ENCODE measurements around the gene OSM. TPM values are rescaled to one million over a fixed set of nuclear protein-coding genes. Genes with fewer than 3 reads are reported as not detected.

Gene OSM
- total RNA-seq, 1 experiment from 2014 or later = not detected

DNA sequence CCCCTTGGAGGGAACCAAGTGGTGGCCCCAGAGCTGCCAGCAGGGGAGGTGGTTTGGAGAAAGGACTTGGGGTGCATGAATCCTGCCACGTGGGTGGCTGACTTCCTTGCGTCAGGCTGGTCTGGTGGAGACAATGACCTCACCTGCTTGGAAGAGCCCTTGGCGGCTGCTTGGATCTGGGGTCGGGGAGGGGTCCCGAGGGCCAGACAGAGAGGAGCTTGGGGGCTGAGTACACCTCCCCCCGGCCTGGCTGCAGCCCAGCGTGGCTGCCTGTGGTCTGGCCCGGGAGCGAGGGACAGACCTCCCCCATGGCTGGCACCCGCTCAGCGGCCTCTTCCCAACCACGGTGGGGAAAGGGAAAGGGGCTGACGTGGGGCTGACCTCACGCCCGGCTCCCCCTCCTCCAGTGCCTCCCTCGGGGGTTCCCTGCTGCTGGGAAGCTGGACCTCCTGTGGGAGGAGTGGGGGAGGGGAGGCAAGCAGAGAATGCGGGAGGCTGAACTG lies 33.9 kb downstream of the OSM start:
- H3K9me2 ChIP-seq (replicated peaks; ENCODE audit: low read length) = no peaks in the 10 kb centered on the region
- H3K27me3 ChIP-seq (ENCODE audit: low read length) = no peaks in the 10 kb centered on the region
- no peaks in the 10 kb centered on the region for H3K79me2 ChIP-seq (ENCODE audit: low read length)
- ATAC-seq (no peak), DNase-seq (no peak)
- intact Hi-C loops (cut with micrococcal nuclease) = no loop called here
- H3F3A ChIP-seq (ENCODE audit: low read length, unreplicated experiment) = no peaks in the 10 kb centered on the region
- H4K20me1 ChIP-seq (ENCODE audit: low read length) = no peaks in the 10 kb centered on the region
- POLR2A ChIA-PET (ENCODE audit: unreplicated experiment) = no interaction called here
- H3K9me3 ChIP-seq (ENCODE audit: low read length) = no peaks in the 10 kb centered on the region
- no peak overlapping the region for H2AFZ ChIP-seq (ENCODE audit: low read length)
- TF ChIP-seq, protein P1, sequence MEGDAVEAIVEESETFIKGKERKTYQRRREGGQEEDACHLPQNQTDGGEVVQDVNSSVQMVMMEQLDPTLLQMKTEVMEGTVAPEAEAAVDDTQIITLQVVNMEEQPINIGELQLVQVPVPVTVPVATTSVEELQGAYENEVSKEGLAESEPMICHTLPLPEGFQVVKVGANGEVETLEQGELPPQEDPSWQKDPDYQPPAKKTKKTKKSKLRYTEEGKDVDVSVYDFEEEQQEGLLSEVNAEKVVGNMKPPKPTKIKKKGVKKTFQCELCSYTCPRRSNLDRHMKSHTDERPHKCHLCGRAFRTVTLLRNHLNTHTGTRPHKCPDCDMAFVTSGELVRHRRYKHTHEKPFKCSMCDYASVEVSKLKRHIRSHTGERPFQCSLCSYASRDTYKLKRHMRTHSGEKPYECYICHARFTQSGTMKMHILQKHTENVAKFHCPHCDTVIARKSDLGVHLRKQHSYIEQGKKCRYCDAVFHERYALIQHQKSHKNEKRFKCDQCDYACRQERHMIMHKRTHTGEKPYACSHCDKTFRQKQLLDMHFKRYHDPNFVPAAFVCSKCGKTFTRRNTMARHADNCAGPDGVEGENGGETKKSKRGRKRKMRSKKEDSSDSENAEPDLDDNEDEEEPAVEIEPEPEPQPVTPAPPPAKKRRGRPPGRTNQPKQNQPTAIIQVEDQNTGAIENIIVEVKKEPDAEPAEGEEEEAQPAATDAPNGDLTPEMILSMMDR (conservative IDR thresholded peaks at IDR 0.05; ENCODE audit: low read depth, low read length) = no peak
- no peak for TF ChIP-seq EZH2phosphoT487 (IDR thresholded peaks at IDR 0.05; ENCODE audit: borderline replicate concordance, low read length)
- no peak for TF ChIP-seq EZH2 (IDR thresholded peaks at IDR 0.05; ENCODE audit: low read length, unreplicated experiment)
- H3K9ac ChIP-seq (ENCODE audit: low read length) = no peak overlapping the region
- H3K27ac ChIP-seq (ENCODE audit: low read length) = no peak overlapping the region
- H3K4me2 ChIP-seq (ENCODE audit: low read length) = no peak overlapping the region
- CTCF ChIA-PET = no interaction called here
- H3K4me3 ChIP-seq (ENCODE audit: low read length) = no peak overlapping the region
- H3K36me3 ChIP-seq (ENCODE audit: low read depth, low read length) = no peaks in the 10 kb centered on the region
- H3K4me1 ChIP-seq (ENCODE audit: insufficient read depth, low read length) = peaks cover 41% of the 10 kb centered on the region
- no TSS peak for BruUV-seq (replicated peaks)

DNA sequence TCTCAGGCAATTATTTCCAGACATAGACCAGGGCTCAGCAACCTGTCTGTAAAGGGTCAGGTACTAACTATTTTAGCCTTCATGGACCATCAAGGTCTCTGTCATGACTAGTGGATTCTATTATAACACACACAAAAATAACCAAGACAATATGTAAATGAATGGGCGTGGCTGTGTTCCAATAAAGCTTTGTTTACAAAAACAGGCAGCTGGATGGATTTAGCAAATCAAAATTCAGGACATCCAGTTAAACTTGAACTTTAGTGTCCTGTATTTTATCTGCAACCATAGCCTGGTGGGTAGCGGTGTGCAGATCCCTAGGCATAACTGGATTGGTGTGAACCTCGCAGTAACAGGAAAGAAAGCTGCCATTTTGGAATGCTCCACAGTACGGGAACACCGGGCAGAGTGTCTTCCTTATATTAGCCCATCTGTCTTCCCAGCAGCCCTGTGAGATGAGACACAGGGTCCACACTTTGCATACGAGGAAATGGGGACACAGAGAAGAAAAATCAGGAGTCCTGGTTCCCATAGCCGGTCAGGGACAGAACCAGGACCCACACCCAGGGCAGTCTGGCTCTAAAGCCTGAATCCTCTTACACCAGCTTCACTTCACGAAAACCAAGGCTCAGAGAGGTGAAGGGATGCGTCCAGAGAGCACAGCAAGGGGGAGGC lies 35.7 kb downstream of the OSM start:
- ChIA-PET CTCF (no interaction called here), POLR2A (ENCODE audit: unreplicated experiment) (no interaction called here)
- Histone ChIP-seq H3K36me3 (ENCODE audit: low read depth, low read length) (no peaks in the 10 kb centered on the region), H3F3A (ENCODE audit: low read length, unreplicated experiment) (no peaks in the 10 kb centered on the region), H2AFZ (ENCODE audit: low read length) (no peak overlapping the region), H3K4me1 (ENCODE audit: insufficient read depth, low read length) (peaks cover 50% of the 10 kb centered on the region), H3K4me3 (ENCODE audit: low read length) (no peak overlapping the region), H3K9me3 (ENCODE audit: low read length) (no peaks in the 10 kb centered on the region), H3K4me2 (ENCODE audit: low read length) (no peak overlapping the region), H3K9ac (ENCODE audit: low read length) (no peak overlapping the region), H3K79me2 (ENCODE audit: low read length) (no peaks in the 10 kb centered on the region), H3K27me3 (ENCODE audit: low read length) (no peaks in the 10 kb centered on the region), H3K27ac (ENCODE audit: low read length) (no peak overlapping the region), H3K9me2 (replicated peaks; ENCODE audit: low read length) (no peaks in the 10 kb centered on the region), H4K20me1 (ENCODE audit: low read length) (no peaks in the 10 kb centered on the region)
- no TSS peak for BruUV-seq (replicated peaks)
- intact Hi-C loops (cut with micrococcal nuclease) = no loop called here
- DNase-seq (no peak), ATAC-seq (no peak)
- TF ChIP-seq EZH2 (IDR thresholded peaks at IDR 0.05; ENCODE audit: low read length, unreplicated experiment) (no peak), EZH2phosphoT487 (IDR thresholded peaks at IDR 0.05; ENCODE audit: borderline replicate concordance, low read length) (no peak)
- TF ChIP-seq, protein P1 (conservative IDR thresholded peaks at IDR 0.05; ENCODE audit: low read depth, low read length) = no peak

DNA sequence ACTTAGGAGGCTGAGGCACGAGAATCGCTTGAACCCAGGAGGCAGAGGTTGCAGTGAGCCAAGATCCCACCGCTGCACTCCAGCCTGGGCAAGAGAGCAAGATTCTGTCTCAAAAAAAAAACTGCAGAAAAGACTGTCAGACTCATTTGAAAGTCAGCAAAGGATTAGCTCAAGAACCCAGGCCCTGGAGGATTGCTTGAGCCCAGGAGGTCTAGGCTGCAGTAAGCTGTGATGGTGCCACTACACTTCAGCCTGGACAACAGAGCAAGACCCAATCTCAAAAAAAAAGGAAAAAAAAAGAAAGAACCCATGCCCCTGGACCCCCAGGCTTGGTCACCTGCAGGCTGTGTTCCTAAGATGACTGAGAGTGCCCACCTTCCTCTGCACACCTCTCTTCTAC lies 36.3 kb downstream of the OSM start:
- intact Hi-C loops (cut with micrococcal nuclease) = no loop called here
- no peak for DNase-seq
- Histone ChIP-seq H3K27ac (ENCODE audit: low read length) (no peak overlapping the region), H3F3A (ENCODE audit: low read length, unreplicated experiment) (no peaks in the 10 kb centered on the region), H3K9me2 (replicated peaks; ENCODE audit: low read length) (no peaks in the 10 kb centered on the region), H3K9me3 (ENCODE audit: low read length) (no peaks in the 10 kb centered on the region), H3K79me2 (ENCODE audit: low read length) (no peaks in the 10 kb centered on the region), H3K4me2 (ENCODE audit: low read length) (no peak overlapping the region), H4K20me1 (ENCODE audit: low read length) (no peaks in the 10 kb centered on the region), H3K9ac (ENCODE audit: low read length) (no peak overlapping the region), H3K36me3 (ENCODE audit: low read depth, low read length) (no peaks in the 10 kb centered on the region), H3K27me3 (ENCODE audit: low read length) (no peaks in the 10 kb centered on the region), H2AFZ (ENCODE audit: low read length) (no peak overlapping the region), H3K4me1 (ENCODE audit: insufficient read depth, low read length) (peaks cover 47% of the 10 kb centered on the region), H3K4me3 (ENCODE audit: low read length) (no peak overlapping the region)
- no peak for ATAC-seq
- no TSS peak for BruUV-seq (replicated peaks)
- TF ChIP-seq, protein P1 (conservative IDR thresholded peaks at IDR 0.05; ENCODE audit: low read depth, low read length) = no peak
- TF ChIP-seq EZH2 (IDR thresholded peaks at IDR 0.05; ENCODE audit: low read length, unreplicated experiment) = no peak
- TF ChIP-seq EZH2phosphoT487 (IDR thresholded peaks at IDR 0.05; ENCODE audit: borderline replicate concordance, low read length) = no peak
- ChIA-PET POLR2A (ENCODE audit: unreplicated experiment) (interaction anchor here (0.7 kb wide), 1 partner anchor 96 kb away, joined by 5 read pairs; the partner anchor contains the start of gene TBC1D10A), CTCF (no interaction called here)
